ENCODE data around the gene SLC25A33.

- TF ChIP-seq POLR2A (IDR thresholded peaks at IDR 0.05) = no peak
- TF ChIP-seq, protein P1, sequence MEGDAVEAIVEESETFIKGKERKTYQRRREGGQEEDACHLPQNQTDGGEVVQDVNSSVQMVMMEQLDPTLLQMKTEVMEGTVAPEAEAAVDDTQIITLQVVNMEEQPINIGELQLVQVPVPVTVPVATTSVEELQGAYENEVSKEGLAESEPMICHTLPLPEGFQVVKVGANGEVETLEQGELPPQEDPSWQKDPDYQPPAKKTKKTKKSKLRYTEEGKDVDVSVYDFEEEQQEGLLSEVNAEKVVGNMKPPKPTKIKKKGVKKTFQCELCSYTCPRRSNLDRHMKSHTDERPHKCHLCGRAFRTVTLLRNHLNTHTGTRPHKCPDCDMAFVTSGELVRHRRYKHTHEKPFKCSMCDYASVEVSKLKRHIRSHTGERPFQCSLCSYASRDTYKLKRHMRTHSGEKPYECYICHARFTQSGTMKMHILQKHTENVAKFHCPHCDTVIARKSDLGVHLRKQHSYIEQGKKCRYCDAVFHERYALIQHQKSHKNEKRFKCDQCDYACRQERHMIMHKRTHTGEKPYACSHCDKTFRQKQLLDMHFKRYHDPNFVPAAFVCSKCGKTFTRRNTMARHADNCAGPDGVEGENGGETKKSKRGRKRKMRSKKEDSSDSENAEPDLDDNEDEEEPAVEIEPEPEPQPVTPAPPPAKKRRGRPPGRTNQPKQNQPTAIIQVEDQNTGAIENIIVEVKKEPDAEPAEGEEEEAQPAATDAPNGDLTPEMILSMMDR (IDR thresholded peaks at IDR 0.05) = no peak
Observed at GRCh38 chr1:9611716-9612115, 72.5 kb downstream of the SLC25A33 start.

Data from uterus (tissue), 2 donors.